Measurements from ENCODE around the gene LLGL2. TPM values are rescaled to one million over a fixed set of nuclear protein-coding genes. Genes with fewer than 3 reads are reported as not detected.

Gene LLGL2
- total RNA-seq, 1 donor from 2014 or later: 0.82 TPM

Other genes with a start within 250 kb of the LLGL2 start
- gene SLC25A19, start 236.3 kb upstream of the LLGL2 start, total RNA-seq: 6.9 TPM
- gene GRB2, start 120.0 kb upstream of the LLGL2 start, total RNA-seq: 159 TPM
- 18.8 TPM for gene TMEM94, start 69.1 kb upstream of the LLGL2 start, total RNA-seq
- 6.1 TPM for gene CASKIN2, start 10.2 kb upstream of the LLGL2 start, total RNA-seq
- 11.4 TPM for gene TSEN54, start 9.2 kb upstream of the LLGL2 start, total RNA-seq
- 19.6 TPM for gene MYO15B, start 62.1 kb downstream of the LLGL2 start, total RNA-seq
- under 0.01 TPM for gene SMIM5, start 107.7 kb downstream of the LLGL2 start, total RNA-seq
- 6.1 TPM for gene RECQL5, start 141.5 kb downstream of the LLGL2 start, total RNA-seq
- 39.9 TPM for gene SAP30BP, start 141.6 kb downstream of the LLGL2 start, total RNA-seq
- 1.2 TPM for gene ITGB4, start 195.8 kb downstream of the LLGL2 start, total RNA-seq
- gene GALK1, start 239.5 kb downstream of the LLGL2 start, total RNA-seq: 13.5 TPM